ENCODE measurements around the gene TMEM130. TPM values are rescaled to one million over a fixed set of nuclear protein-coding genes. Genes with fewer than 3 reads are reported as not detected.

TMEM130 gene
- total and polyA plus RNA-seq, 10 of the 15 experiments (the other 5 are each of a cell fraction or from before 2014, with no cell fraction given): 0.04 to 0.15 (median 0.11) TPM; not detected in 7

DNA sequence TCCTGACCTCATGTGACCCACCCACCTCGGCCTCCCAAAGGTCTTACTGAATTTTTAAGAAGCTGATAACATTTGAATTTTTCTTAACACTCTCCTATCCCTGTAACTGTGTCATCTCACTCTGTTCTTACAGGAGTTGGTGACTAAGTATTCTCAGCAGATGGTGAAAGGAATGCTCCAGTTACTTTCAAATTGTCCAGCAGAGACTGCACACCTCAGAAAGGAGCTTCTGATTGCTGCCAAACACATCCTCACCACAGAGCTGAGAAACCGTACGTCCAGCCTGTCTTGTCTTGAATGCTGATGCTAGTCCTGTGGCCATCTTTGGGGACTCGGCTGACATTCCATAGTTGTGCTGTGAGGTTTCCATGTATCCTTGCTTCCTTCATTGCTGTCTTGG lies 33.4 kb upstream of the TMEM130 start:
- no peaks in the 10 kb centered on the region for H3K4me1 ChIP-seq (ENCODE audit: control insufficient read depth, insufficient read depth, low read length)
- H3K79me2 ChIP-seq (ENCODE audit: control insufficient read depth, insufficient read depth, low read length): no peaks in the 10 kb centered on the region
- CTCF ChIA-PET: interaction anchor here (0.6 to 1.9 kb wide), 2 partner anchors 21 to 24 kb away, joined by 3 to 4 read pairs; partner anchors contain the start of gene TRRAP
- no TSS peak for BruUV-seq (replicated peaks)
- intact Hi-C loops (cut with micrococcal nuclease; ENCODE audit: unreplicated experiment): no loop called here
- 97% methylated on average over 4 of the region's 4 CpGs for WGBS (ENCODE audit: insufficient coverage, insufficient replicate concordance, low lambda C conversion rate, missing lambda C conversion rate)
- H3K4me3 ChIP-seq: no peak overlapping the region
- H4K20me1 ChIP-seq (ENCODE audit: control insufficient read depth, insufficient read depth): no peaks in the 10 kb centered on the region
- RAD21 ChIA-PET (ENCODE audit: unreplicated experiment): no interaction called here
- DNase-seq (ENCODE audit: low read depth, low spot score) (no peak), ATAC-seq (no peak), FAIRE-seq (no peak)
- SMC1A ChIA-PET (ENCODE audit: uncharacterized antibody, unreplicated experiment): interaction anchor here (1.2 kb wide), 1 partner anchor 27 kb away, joined by 3 read pairs; no protein-coding TSS in a partner anchor
- H2AFZ ChIP-seq (ENCODE audit: control insufficient read depth, low read depth, low read length): no peak overlapping the region
- H3K9me3 ChIP-seq (replicated peaks; ENCODE audit: control insufficient read depth, insufficient read depth, low read length): no peaks in the 10 kb centered on the region
- peaks cover 19 to 49% of the 10 kb centered on the region in 2 experiments for H3K36me3 ChIP-seq (ENCODE audit: control insufficient read depth in 2 of 2, insufficient read depth in 2 of 2, low read length in 1 of 2)
- POLR2A ChIA-PET: no interaction called here
- H3K27ac ChIP-seq (ENCODE audit: control insufficient read depth, insufficient read depth): no peak overlapping the region
- in situ Hi-C loops (cut with MboI): no loop called here
- no peak overlapping the region for H3K4me2 ChIP-seq (ENCODE audit: control insufficient read depth, insufficient read depth)
- H3K9ac ChIP-seq (ENCODE audit: control insufficient read depth, insufficient read depth, low read length): no peak overlapping the region
- no peaks in the 10 kb centered on the region for H3K27me3 ChIP-seq (replicated peaks in 1 of 2; ENCODE audit: control insufficient read depth in 2 of 2, insufficient read depth in 2 of 2, low read length in 1 of 2)
- TF ChIP-seq PML (IDR thresholded peaks at IDR 0.05; ENCODE audit: low read length): no peak
- TF ChIP-seq EP300 (IDR thresholded peaks at IDR 0.05; ENCODE audit: borderline replicate concordance in 1 of 2, control insufficient read depth in 1 of 2, low read depth in 2 of 2, low read length in 2 of 2): no peak
- no peak for TF ChIP-seq GATAD2B (conservative IDR thresholded peaks at IDR 0.05; ENCODE audit: low read depth)
- TF ChIP-seq, protein P1, sequence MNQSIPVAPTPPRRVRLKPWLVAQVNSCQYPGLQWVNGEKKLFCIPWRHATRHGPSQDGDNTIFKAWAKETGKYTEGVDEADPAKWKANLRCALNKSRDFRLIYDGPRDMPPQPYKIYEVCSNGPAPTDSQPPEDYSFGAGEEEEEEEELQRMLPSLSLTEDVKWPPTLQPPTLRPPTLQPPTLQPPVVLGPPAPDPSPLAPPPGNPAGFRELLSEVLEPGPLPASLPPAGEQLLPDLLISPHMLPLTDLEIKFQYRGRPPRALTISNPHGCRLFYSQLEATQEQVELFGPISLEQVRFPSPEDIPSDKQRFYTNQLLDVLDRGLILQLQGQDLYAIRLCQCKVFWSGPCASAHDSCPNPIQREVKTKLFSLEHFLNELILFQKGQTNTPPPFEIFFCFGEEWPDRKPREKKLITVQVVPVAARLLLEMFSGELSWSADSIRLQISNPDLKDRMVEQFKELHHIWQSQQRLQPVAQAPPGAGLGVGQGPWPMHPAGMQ (IDR thresholded peaks at IDR 0.05; ENCODE audit: borderline replicate concordance): no peak
- TF ChIP-seq TAF1 (IDR thresholded peaks at IDR 0.05; ENCODE audit: borderline replicate concordance, low read depth, low read length): no peak
- TF ChIP-seq MXI1 (IDR thresholded peaks at IDR 0.05; ENCODE audit: low read depth, low read length): no peak
- no peak for TF ChIP-seq TARDBP (IDR thresholded peaks at IDR 0.05; ENCODE audit: borderline replicate concordance)
- no peak for TF ChIP-seq BRCA1 (IDR thresholded peaks at IDR 0.05; ENCODE audit: low read depth, low read length)

Data from GM12878 (cell line).